Adipocyte (in vitro differentiated cells): ENCODE data around the gene PSMA6.

Experiments
- DNase-seq: peaks from one replicate; pipeline ENCODE4 v3.0.0-alpha.2; 2015; ENCODE audit warnings: low read depth
- H3K27me3 ChIP-seq: replicated peaks from 2 replicates; pipeline ENCODE4 v1.7.0; 2013; ENCODE audit warnings: mild to moderate bottlenecking, low read length, moderate library complexity; ENCODE audit not compliant: control insufficient read depth, insufficient read depth
- H3K36me3 ChIP-seq: 2 replicates; pipeline ENCODE4 v1.7.0; 2013; ENCODE audit warnings: low read length, mild to moderate bottlenecking, moderate library complexity; ENCODE audit not compliant: control insufficient read depth, insufficient read depth, severe bottlenecking
- H3K4me1 ChIP-seq: 2 replicates; pipeline ENCODE4 v1.7.0; 2013; ENCODE audit warnings: mild to moderate bottlenecking, low read length, moderate library complexity; ENCODE audit not compliant: control insufficient read depth, insufficient read depth
- H3K4me3 ChIP-seq: 2 replicates; pipeline ENCODE4 v1.7.0; 2013; ENCODE audit warnings: mild to moderate bottlenecking, low read length, moderate library complexity
- H3K9ac ChIP-seq: 2 replicates; pipeline ENCODE4 v1.7.0; 2013; ENCODE audit warnings: mild to moderate bottlenecking, low read length, moderate library complexity
- H3K9me3 ChIP-seq: 2 replicates; pipeline ENCODE4 v1.7.0; 2013; ENCODE audit warnings: mild to moderate bottlenecking, low read length, moderate library complexity; ENCODE audit not compliant: control insufficient read depth

The PSMA6 gene

GRCh38 chr14:35254736-35255135, 37.4 kb upstream of the PSMA6 start:
- H3K9ac ChIP-seq = no peak overlapping the region
- no peaks in the 10 kb centered on the region for H3K27me3 ChIP-seq
- DNase-seq = no peak
- no peak overlapping the region for H3K4me3 ChIP-seq
- H3K36me3 ChIP-seq = no peaks in the 10 kb centered on the region
- peaks cover 12% of the 10 kb centered on the region for H3K4me1 ChIP-seq
- no peaks in the 10 kb centered on the region for H3K9me3 ChIP-seq

DNA sequence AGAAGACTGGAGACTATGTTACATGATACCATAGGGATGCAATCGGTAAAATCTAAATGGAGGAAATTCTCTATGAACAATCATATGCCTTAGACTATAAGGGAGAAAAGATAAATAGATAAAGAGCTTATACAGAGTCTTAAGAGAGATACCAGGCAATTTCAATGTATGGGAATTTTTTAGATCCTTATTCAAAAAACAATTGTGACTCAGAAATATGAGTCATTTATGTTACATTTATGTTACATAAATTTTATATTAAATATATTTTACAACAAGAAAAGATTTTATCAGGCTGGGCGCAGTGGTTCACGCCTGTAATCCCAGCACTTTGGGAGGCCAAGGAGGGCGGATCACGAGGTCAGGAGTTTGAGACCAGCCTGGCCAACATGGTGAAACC, 36.5 kb upstream of the PSMA6 start:
- Histone ChIP-seq H3K4me1 (peaks cover 12% of the 10 kb centered on the region), H3K9ac (no peak overlapping the region), H3K4me3 (no peak overlapping the region), H3K9me3 (no peaks in the 10 kb centered on the region), H3K36me3 (no peaks in the 10 kb centered on the region), H3K27me3 (no peaks in the 10 kb centered on the region)
- no peak for DNase-seq

GRCh38 chr14:35257809-35258208, 34.4 kb upstream of the PSMA6 start:
- Histone ChIP-seq H3K9me3 (no peaks in the 10 kb centered on the region), H3K27me3 (no peaks in the 10 kb centered on the region), H3K9ac (no peak overlapping the region), H3K4me1 (peaks cover 12% of the 10 kb centered on the region), H3K4me3 (no peak overlapping the region), H3K36me3 (no peaks in the 10 kb centered on the region)
- no peak for DNase-seq

DNA sequence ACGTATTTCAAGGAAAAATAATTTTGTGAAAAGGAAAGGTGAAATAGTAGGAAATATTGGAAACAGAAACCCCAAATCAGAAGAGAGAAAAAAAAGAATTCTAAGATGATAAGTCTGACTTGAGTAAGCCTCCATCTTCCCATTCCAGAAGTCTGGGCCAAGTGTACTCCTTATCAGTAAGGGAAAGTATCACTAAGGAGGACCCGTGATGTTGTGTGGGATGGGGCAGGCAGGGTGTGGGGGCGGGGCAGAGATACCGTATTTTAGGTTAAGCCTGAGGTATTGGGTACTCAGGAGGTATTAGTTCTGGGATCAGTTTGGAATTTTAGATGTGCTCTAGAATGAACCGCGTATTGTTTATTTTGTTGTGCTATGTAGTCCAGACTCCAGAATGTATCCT, 33.8 kb upstream of the PSMA6 start:
- Histone ChIP-seq H3K27me3 (no peaks in the 10 kb centered on the region), H3K9ac (no peak overlapping the region), H3K9me3 (no peaks in the 10 kb centered on the region), H3K36me3 (no peaks in the 10 kb centered on the region), H3K4me3 (no peak overlapping the region), H3K4me1 (peaks cover 12% of the 10 kb centered on the region)
- DNase-seq = no peak

DNA sequence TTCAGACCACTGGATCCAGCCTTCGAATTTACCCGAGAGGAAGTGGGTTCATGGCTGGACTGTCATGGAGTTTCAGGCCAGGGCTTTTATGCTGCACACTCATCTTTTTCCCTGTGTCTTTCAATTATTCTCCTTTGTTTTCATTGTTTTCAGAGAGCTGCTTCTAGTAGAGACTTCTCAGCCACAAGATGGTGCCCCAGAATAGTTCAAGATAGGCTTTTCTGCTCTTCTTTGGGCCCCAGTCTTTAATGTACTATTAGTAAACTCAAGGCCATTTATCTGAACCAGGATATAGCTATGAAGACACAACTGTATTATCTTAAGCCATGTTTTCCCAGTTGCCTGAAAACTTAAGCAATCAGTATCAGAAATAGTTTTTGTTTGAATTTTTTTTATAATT, 30.4 kb upstream of the PSMA6 start:
- Histone ChIP-seq H3K27me3 (no peaks in the 10 kb centered on the region), H3K9ac (no peak overlapping the region), H3K4me3 (no peak overlapping the region), H3K36me3 (no peaks in the 10 kb centered on the region), H3K9me3 (no peaks in the 10 kb centered on the region), H3K4me1 (peaks cover 12% of the 10 kb centered on the region)
- DNase-seq = peak; percentile 27

GRCh38 chr14:35262436-35262835, 29.7 kb upstream of the PSMA6 start:
- no peak for DNase-seq
- no peaks in the 10 kb centered on the region for H3K36me3 ChIP-seq
- H3K4me1 ChIP-seq = peaks cover 10% of the 10 kb centered on the region
- H3K27me3 ChIP-seq = no peaks in the 10 kb centered on the region
- H3K9ac ChIP-seq = no peak overlapping the region
- H3K4me3 ChIP-seq = no peak overlapping the region
- no peaks in the 10 kb centered on the region for H3K9me3 ChIP-seq

GRCh38 chr14:35268946-35269345, 23.2 kb upstream of the PSMA6 start:
- Histone ChIP-seq H3K27me3 (no peaks in the 10 kb centered on the region), H3K9me3 (no peaks in the 10 kb centered on the region), H3K4me3 (no peak overlapping the region), H3K9ac (no peak overlapping the region), H3K36me3 (peaks cover 19% of the 10 kb centered on the region), H3K4me1 (no peaks in the 10 kb centered on the region)
- DNase-seq = no peak

GRCh38 chr14:35274805-35275204, 17.4 kb upstream of the PSMA6 start:
- Histone ChIP-seq H3K4me1 (no peaks in the 10 kb centered on the region), H3K36me3 (peaks cover 37% of the 10 kb centered on the region), H3K4me3 (no peak overlapping the region), H3K9ac (no peak overlapping the region), H3K9me3 (no peaks in the 10 kb centered on the region), H3K27me3 (no peaks in the 10 kb centered on the region)
- no peak for DNase-seq

GRCh38 chr14:35277179-35277578, 15.0 kb upstream of the PSMA6 start:
- Histone ChIP-seq H3K9me3 (no peaks in the 10 kb centered on the region), H3K4me1 (no peaks in the 10 kb centered on the region), H3K4me3 (no peak overlapping the region), H3K9ac (no peak overlapping the region), H3K27me3 (no peaks in the 10 kb centered on the region), H3K36me3 (peaks cover 34% of the 10 kb centered on the region)
- DNase-seq = no peak

- no peak overlapping the region for H3K9ac ChIP-seq
- no peak for DNase-seq
- no peaks in the 10 kb centered on the region for H3K27me3 ChIP-seq
Measured at GRCh38 chr14:35279369-35279768, 12.8 kb upstream of the PSMA6 start.

GRCh38 chr14:35281341-35281740, 10.8 kb upstream of the PSMA6 start:
- Histone ChIP-seq H3K27me3 (no peaks in the 10 kb centered on the region), H3K36me3 (no peaks in the 10 kb centered on the region)
- no peak for DNase-seq

More at GRCh38 chr14:35279369-35279768, 12.8 kb upstream of the PSMA6 start:
- Histone ChIP-seq H3K9me3 (no peaks in the 10 kb centered on the region), H3K36me3 (peaks cover 15% of the 10 kb centered on the region), H3K4me1 (no peaks in the 10 kb centered on the region), H3K4me3 (no peak overlapping the region)

GRCh38 chr14:35284506-35284905, 7.7 kb upstream of the PSMA6 start:
- no peak for DNase-seq
- no peak overlapping the region for H3K9ac ChIP-seq
- H3K4me3 ChIP-seq = no peak overlapping the region
- H3K4me1 ChIP-seq = peaks cover 18% of the 10 kb centered on the region
- no peaks in the 10 kb centered on the region for H3K36me3 ChIP-seq
- no peaks in the 10 kb centered on the region for H3K27me3 ChIP-seq
- no peaks in the 10 kb centered on the region for H3K9me3 ChIP-seq

More at GRCh38 chr14:35281341-35281740, 10.8 kb upstream of the PSMA6 start:
- Histone ChIP-seq H3K4me3 (no peak overlapping the region), H3K4me1 (no peaks in the 10 kb centered on the region), H3K9me3 (no peaks in the 10 kb centered on the region), H3K9ac (no peak overlapping the region)
